GM23338 (cell line): Measurements from ENCODE around the gene GNAO1. TPM values are rescaled to one million over a fixed set of nuclear protein-coding genes. Genes with fewer than 3 reads are reported as not detected.

ENCODE experiments used
- ATAC-seq: fragments of 200-7000 bp; cut with Tn5 transposase; 3 replicates; pipeline ENCODE4 v1.9.1; 2020
- DNase-seq: peaks from one replicate; pipeline ENCODE4 v3.0.0-alpha.2; 2015; ENCODE audit warnings: low spot score
- H2AFZ ChIP-seq: fragments of 200-600 bp; sonication (generic); 2 replicates; pipeline ENCODE4 v1.8.0; 2016; ENCODE audit warnings: antibody characterized with exemption, mild to moderate bottlenecking, moderate library complexity
- H3F3A ChIP-seq: fragments of 200-600 bp; sonication (generic); replicated peaks from 2 replicates; pipeline ENCODE4 v1.8.0; 2017; ENCODE audit warnings: antibody characterized with exemption, mixed run types, low read depth
- H3K27ac ChIP-seq: fragments of 200-600 bp; sonication (generic); 2 replicates; pipeline ENCODE4 v1.6.1; 2016; ENCODE audit warnings: low read depth
- H3K27me3 ChIP-seq: fragments of 200-600 bp; sonication (generic); 2 replicates; pipeline ENCODE4 v1.8.0; 2016; ENCODE audit warnings: mild to moderate bottlenecking, mixed run types, moderate library complexity; ENCODE audit not compliant: insufficient read depth
- H3K36me3 ChIP-seq: fragments of 200-600 bp; sonication (generic); 2 replicates; pipeline ENCODE4 v1.8.0; 2016; ENCODE audit warnings: mild to moderate bottlenecking; ENCODE audit not compliant: insufficient read depth
- H3K4me1 ChIP-seq: fragments of 200-600 bp; sonication (generic); 2 replicates; pipeline ENCODE4 v1.8.0; 2016; ENCODE audit warnings: mild to moderate bottlenecking, moderate library complexity; ENCODE audit not compliant: insufficient read depth
- H3K4me2 ChIP-seq: fragments of 200-600 bp; sonication (generic); 2 replicates; pipeline ENCODE4 v1.7.1; 2017; ENCODE audit warnings: mixed run types
- H3K4me3 ChIP-seq: fragments of 200-600 bp; sonication (generic); 2 replicates; pipeline ENCODE4 v1.6.1; 2016; ENCODE audit warnings: mixed run types
- H3K79me2 ChIP-seq: fragments of 200-600 bp; sonication (generic); replicated peaks from 2 replicates; pipeline ENCODE4 v1.8.0; 2017; ENCODE audit warnings: mild to moderate bottlenecking; ENCODE audit not compliant: insufficient read depth
- H3K9me2 ChIP-seq: fragments of 200-600 bp; sonication (generic); 2 replicates; pipeline ENCODE4 v1.8.0; 2017; ENCODE audit not compliant: insufficient read depth
- H4K20me1 ChIP-seq: fragments of 200-600 bp; sonication (generic); replicated peaks from 2 replicates; pipeline ENCODE4 v1.8.0; 2017; ENCODE audit warnings: mild to moderate bottlenecking; ENCODE audit not compliant: insufficient read depth
- H3K27ac Mint-ChIP-seq: 2 replicates; pipeline ENCODE4 v1.8.0; 2020; ENCODE audit warnings: inconsistent platforms, mild to moderate bottlenecking, moderate library complexity, mixed read lengths
- H3K27me3 Mint-ChIP-seq: 3 replicates; pipeline ENCODE4 v1.8.0; 2022; ENCODE audit warnings: low read depth, mild to moderate bottlenecking, moderate library complexity, mixed read lengths, inconsistent platforms; ENCODE audit not compliant: insufficient read depth, poor library complexity
- H3K36me3 Mint-ChIP-seq: 3 replicates; pipeline ENCODE4 v1.8.0; 2021; ENCODE audit warnings: low read depth, mild to moderate bottlenecking, inconsistent platforms, moderate library complexity, mixed read lengths
- H3K4me1 Mint-ChIP-seq: 3 replicates; pipeline ENCODE4 v1.8.0; 2020; ENCODE audit warnings: mild to moderate bottlenecking, inconsistent platforms, mixed read lengths
- H3K4me3 Mint-ChIP-seq: 3 replicates; pipeline ENCODE4 v1.8.0; 2021; ENCODE audit warnings: moderate library complexity, mild to moderate bottlenecking, inconsistent platforms, mixed read lengths
- H3K9me3 Mint-ChIP-seq: 3 replicates; pipeline ENCODE4 v1.8.0; 2020; ENCODE audit warnings: moderate library complexity, mild to moderate bottlenecking, inconsistent platforms, mixed read lengths
- CREB1 ChIP-seq: fragments of 250-450 bp; sonication (Bioruptor Pico); IDR thresholded peaks from 2 replicates; pipeline ENCODE4 v1.5.0; 2020; ENCODE audit warnings: low read depth, mild to moderate bottlenecking, moderate library complexity
- EZH2 ChIP-seq: fragments of 200-600 bp; sonication (generic); IDR thresholded peaks from one replicate; pipeline ENCODE4 v1.8.0; 2017; ENCODE audit warnings: antibody characterized with exemption, mild to moderate bottlenecking, low read depth; ENCODE audit not compliant: unreplicated experiment
- EZH2phosphoT487 ChIP-seq: fragments of 200-600 bp; sonication (generic); IDR thresholded peaks from one replicate; pipeline ENCODE4 v1.8.1; 2018; ENCODE audit warnings: antibody characterized with exemption; ENCODE audit not compliant: unreplicated experiment
- JUNB ChIP-seq: IDR thresholded peaks from one replicate; pipeline ENCODE4 v1.6.1; 2016; ENCODE audit warnings: antibody characterized with exemption; ENCODE audit not compliant: unreplicated experiment
- NANOG ChIP-seq: IDR thresholded peaks from 2 replicates; pipeline ENCODE4 v1.6.1; 2016; ENCODE audit warnings: antibody characterized with exemption, borderline replicate concordance
- POLR2AphosphoS5 ChIP-seq: IDR thresholded peaks from 2 replicates; pipeline ENCODE4 v1.6.1; 2016; ENCODE audit warnings: antibody characterized with exemption, low read depth
- REST ChIP-seq: IDR thresholded peaks from one replicate; pipeline ENCODE4 v1.6.1; 2018; ENCODE audit warnings: antibody characterized with exemption; ENCODE audit not compliant: unreplicated experiment
- ZNF114 ChIP-seq: fragments of 250-450 bp; sonication (Bioruptor Pico); IDR thresholded peaks from 2 replicates; pipeline ENCODE4 v1.5.0; 2020; ENCODE audit warnings: mild to moderate bottlenecking, moderate library complexity
- ZNF331 ChIP-seq: fragments of 250-450 bp; sonication (Bioruptor Pico); IDR thresholded peaks from 2 replicates; pipeline ENCODE4 v1.5.0; 2020; ENCODE audit warnings: low read depth, mild to moderate bottlenecking, moderate library complexity
- polyA plus RNA-seq: library from polyadenylated mRNA; unstranded; fragments of >200 nt; fragmentation: Nextera tagmentation; extraction: Ambion mirVana; gene quantifications from 2 replicates; pipeline ENCODE4 v1.2.1, GENCODE V29; 2016
- total RNA-seq: library from RNA; depleted of rRNA; stranded (reverse); fragments of >200 nt; shearing (Covaris generic); gene quantifications from 2 replicates; pipeline ENCODE4 v1.2.3, GENCODE V29; 2014
- TF ChIP-seq, protein P1 (sequence below): IDR thresholded peaks from 2 replicates; pipeline ENCODE4 v1.6.1; 2016; ENCODE audit warnings: antibody characterized with exemption
- TF ChIP-seq, protein P2 (sequence below), 2 experiments: fragments of 200-600 bp in 1 of 2; sonication (generic) in 1 of 2; conservative IDR thresholded peaks; 2 replicates each; pipeline versions ENCODE4 v1.5.1 to v1.6.1; 2016 to 2017; ENCODE audit warnings: antibody characterized with exemption in 2 of 2, low read depth in 2 of 2, mild to moderate bottlenecking in 2 of 2, moderate library complexity in 1 of 2

The GNAO1 gene
- total and polyA plus RNA-seq, 2 experiments from 2014 or later, result 6.5 to 24.8 TPM

DNA sequence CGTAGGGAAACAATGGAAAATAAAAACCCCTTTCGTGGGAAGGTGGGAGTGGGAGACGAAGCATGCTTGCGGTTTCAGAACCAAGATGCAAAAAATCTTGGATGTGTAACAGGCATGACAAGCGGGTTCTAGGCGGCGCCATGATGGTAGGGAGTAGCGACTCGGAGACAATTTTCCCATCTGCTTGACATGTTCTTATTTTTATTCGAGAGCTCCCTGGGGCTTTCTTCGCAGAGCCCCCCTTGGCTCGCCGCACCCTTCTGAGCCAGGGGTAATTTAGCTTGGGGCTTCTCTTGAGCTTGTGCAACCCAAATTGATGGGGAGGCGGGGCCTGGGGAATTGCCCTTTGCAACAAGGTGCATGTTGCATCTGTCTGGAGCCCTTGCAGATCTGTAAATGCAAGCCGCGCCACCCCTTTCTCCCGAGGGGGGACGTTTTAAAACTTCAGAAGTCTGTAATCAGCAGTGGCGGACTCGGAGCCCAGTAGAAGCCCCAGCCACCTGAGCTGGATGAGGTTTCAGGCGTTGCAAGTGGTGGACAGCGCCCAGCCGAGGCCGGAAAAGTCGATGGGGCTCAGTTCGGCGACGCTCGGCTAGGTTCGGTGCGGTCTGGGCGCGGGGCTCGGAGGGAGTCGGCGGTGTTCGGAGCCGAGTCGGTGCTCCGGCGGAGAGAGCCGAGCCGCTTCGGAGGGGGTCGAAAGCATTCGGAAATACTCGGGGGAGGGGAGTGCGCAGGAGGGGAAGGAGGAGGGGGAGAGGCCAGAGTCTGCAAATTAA, 2.9 kb downstream of the GNAO1 start:
- Histone ChIP-seq H3K79me2 (peaks cover 17% of the 10 kb centered on the region), H3K4me1 (peaks cover 74% of the 10 kb centered on the region), H3F3A (no peaks in the 10 kb centered on the region), H2AFZ (no peak overlapping the region), H3K4me3 (peak overlapping the region; percentile 93), H3K27ac (no peak overlapping the region), H3K36me3 (no peaks in the 10 kb centered on the region), H3K27me3 (peaks cover 30% of the 10 kb centered on the region), H4K20me1 (peaks cover 9% of the 10 kb centered on the region; the same call in 1 of the 2 replicates), H3K9me2 (no peaks in the 10 kb centered on the region), H3K4me2 (peak overlapping the region; percentile 97)
- ATAC-seq (peak; percentile 67), DNase-seq (peak; percentile 96)
- Mint-ChIP-seq H3K9me3 (no peaks in the 10 kb centered on the region; the same call in 2 of the 3 replicates), H3K4me1 (peaks cover 65% of the 10 kb centered on the region), H3K27ac (no peak overlapping the region), H3K36me3 (no peaks in the 10 kb centered on the region), H3K4me3 (peak overlapping the region; percentile 77), H3K27me3 (peaks cover 32% of the 10 kb centered on the region)
- TF ChIP-seq ZNF331 (CRISPR knock-in tag) (no peak), REST (peak; percentile 97), EZH2phosphoT487 (no peak)
- TF ChIP-seq, protein P1, sequence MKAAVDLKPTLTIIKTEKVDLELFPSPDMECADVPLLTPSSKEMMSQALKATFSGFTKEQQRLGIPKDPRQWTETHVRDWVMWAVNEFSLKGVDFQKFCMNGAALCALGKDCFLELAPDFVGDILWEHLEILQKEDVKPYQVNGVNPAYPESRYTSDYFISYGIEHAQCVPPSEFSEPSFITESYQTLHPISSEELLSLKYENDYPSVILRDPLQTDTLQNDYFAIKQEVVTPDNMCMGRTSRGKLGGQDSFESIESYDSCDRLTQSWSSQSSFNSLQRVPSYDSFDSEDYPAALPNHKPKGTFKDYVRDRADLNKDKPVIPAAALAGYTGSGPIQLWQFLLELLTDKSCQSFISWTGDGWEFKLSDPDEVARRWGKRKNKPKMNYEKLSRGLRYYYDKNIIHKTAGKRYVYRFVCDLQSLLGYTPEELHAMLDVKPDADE, result no peak

- Histone ChIP-seq H3K4me3 (peak overlapping the region; percentile 38; the same call in 1 of the 2 replicates), H3K27me3 (peaks cover 20% of the 10 kb centered on the region), H2AFZ (no peak overlapping the region), H3K4me2 (peak overlapping the region; percentile 72; the same call in 1 of the 2 replicates), H3K36me3 (no peaks in the 10 kb centered on the region), H3K4me1 (peaks cover 70% of the 10 kb centered on the region), H3F3A (no peaks in the 10 kb centered on the region), H3K79me2 (peaks cover 27% of the 10 kb centered on the region), H3K27ac (no peak overlapping the region), H3K9me2 (no peaks in the 10 kb centered on the region), H4K20me1 (peaks cover 9% of the 10 kb centered on the region; the same call in 1 of the 2 replicates)
- H3K4me1 Mint-ChIP-seq, result peaks cover 61% of the 10 kb centered on the region
- H3K27me3 Mint-ChIP-seq, result peaks cover 23% of the 10 kb centered on the region
- H3K27ac Mint-ChIP-seq, result no peak overlapping the region
- no peaks in the 10 kb centered on the region; the same call in 2 of the 3 replicates for H3K9me3 Mint-ChIP-seq
- DNase-seq, result no peak
- no peak overlapping the region for H3K4me3 Mint-ChIP-seq
- H3K36me3 Mint-ChIP-seq, result no peaks in the 10 kb centered on the region
- no peak for ATAC-seq
- no peak for TF ChIP-seq REST
- TF ChIP-seq JUNB, result no peak
- no peak for TF ChIP-seq NANOG
- no peak for TF ChIP-seq ZNF331 (CRISPR knock-in tag)
- TF ChIP-seq, protein P2, sequence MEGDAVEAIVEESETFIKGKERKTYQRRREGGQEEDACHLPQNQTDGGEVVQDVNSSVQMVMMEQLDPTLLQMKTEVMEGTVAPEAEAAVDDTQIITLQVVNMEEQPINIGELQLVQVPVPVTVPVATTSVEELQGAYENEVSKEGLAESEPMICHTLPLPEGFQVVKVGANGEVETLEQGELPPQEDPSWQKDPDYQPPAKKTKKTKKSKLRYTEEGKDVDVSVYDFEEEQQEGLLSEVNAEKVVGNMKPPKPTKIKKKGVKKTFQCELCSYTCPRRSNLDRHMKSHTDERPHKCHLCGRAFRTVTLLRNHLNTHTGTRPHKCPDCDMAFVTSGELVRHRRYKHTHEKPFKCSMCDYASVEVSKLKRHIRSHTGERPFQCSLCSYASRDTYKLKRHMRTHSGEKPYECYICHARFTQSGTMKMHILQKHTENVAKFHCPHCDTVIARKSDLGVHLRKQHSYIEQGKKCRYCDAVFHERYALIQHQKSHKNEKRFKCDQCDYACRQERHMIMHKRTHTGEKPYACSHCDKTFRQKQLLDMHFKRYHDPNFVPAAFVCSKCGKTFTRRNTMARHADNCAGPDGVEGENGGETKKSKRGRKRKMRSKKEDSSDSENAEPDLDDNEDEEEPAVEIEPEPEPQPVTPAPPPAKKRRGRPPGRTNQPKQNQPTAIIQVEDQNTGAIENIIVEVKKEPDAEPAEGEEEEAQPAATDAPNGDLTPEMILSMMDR (conservative IDR thresholded peaks at IDR 0.05; ENCODE audit: low read depth in 2 of 2), result no peak
- no peak for TF ChIP-seq CREB1
- TF ChIP-seq, protein P1, result no peak
- TF ChIP-seq EZH2, result no peak
- TF ChIP-seq ZNF114, result no peak
- no peak for TF ChIP-seq EZH2phosphoT487
- TF ChIP-seq POLR2AphosphoS5, result no peak
These were observed 3.9 kb downstream of the GNAO1 start for GRCh38 chr16:56195151-56195550.
